GM10266 (cell line): ENCODE data around the gene RASSF3.
"Not testable (repeated sequence)": the region's sequence is repeated elsewhere in the genome, so short reads cannot be mapped to it uniquely, and the experiment has no call there.

ENCODE experiments used
- DNase-seq: peaks from one replicate; pipeline ENCODE4 v3.0.0; 2012; ENCODE audit errors: extremely low spot score
- TF ChIP-seq, protein P1 (sequence below): IDR thresholded peaks from 2 replicates; pipeline ENCODE4 v1.5.1; 2012; ENCODE audit warnings: mild to moderate bottlenecking, low read depth; ENCODE audit not compliant: control insufficient read depth, insufficient read depth; ENCODE audit errors: missing control alignments

The RASSF3 gene

DNA sequence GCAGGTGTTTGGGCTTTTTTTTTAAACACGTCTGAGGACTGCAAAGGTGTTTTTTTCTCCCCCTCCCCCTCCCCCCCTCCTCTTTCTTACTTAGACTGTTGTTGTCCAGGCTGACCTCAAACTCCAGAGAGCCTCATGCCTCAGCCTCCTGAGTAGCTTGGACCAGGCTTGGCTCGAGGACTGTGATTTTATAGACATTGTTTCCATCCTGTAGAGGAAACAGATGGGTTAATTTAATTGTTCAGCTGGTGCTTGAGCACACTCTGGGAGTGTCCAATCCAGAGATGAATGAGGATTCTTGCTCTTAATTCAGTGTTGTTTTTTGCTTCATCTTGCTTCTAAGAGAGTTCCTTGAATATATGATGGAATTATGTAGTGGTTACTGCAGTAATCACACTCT lies 42.1 kb downstream of the RASSF3 start:
- DNase-seq: no peak
- TF ChIP-seq, protein P1, sequence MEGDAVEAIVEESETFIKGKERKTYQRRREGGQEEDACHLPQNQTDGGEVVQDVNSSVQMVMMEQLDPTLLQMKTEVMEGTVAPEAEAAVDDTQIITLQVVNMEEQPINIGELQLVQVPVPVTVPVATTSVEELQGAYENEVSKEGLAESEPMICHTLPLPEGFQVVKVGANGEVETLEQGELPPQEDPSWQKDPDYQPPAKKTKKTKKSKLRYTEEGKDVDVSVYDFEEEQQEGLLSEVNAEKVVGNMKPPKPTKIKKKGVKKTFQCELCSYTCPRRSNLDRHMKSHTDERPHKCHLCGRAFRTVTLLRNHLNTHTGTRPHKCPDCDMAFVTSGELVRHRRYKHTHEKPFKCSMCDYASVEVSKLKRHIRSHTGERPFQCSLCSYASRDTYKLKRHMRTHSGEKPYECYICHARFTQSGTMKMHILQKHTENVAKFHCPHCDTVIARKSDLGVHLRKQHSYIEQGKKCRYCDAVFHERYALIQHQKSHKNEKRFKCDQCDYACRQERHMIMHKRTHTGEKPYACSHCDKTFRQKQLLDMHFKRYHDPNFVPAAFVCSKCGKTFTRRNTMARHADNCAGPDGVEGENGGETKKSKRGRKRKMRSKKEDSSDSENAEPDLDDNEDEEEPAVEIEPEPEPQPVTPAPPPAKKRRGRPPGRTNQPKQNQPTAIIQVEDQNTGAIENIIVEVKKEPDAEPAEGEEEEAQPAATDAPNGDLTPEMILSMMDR: no peak

DNA sequence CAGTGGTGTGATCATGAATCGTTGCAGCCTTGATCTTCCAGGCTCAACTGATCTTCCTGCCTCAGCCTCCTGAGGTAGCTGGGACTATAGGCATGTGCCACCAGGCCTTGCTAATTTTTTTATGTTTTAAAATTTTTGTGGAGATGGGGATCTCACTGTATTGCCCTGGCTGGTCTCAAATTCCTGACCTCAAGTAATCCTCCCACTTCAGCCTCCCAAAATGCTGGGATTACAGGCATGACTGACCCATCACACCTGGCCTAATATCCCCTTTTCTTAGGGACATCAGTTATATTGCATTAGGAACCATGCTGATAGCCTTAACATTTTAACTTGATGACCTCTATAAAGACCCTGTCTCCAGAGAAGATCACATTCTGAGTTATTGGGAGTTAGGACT lies 42.8 kb downstream of the RASSF3 start:
- TF ChIP-seq, protein P1: no peak
- no peak for DNase-seq

DNA sequence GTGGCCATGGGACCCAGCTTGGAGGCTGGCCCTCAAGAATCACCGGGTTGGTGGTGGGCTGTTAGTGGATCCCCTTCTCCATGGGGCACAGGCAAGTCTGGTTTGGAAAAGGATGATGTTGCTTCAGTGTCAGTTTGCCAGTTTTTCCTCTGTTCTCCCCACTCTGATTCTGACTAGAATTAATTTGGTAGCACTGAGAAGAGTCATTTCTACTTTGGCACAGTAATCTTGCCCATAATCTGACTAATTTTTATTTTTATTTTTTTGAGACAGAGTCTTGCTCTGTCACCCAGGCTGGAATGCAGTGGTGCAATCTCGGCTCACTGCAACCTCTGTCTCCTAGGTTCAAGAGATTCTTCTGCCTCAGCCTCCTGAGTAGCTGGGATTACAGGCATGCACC lies 43.6 kb downstream of the RASSF3 start:
- DNase-seq: not testable (repeated sequence)

DNA sequence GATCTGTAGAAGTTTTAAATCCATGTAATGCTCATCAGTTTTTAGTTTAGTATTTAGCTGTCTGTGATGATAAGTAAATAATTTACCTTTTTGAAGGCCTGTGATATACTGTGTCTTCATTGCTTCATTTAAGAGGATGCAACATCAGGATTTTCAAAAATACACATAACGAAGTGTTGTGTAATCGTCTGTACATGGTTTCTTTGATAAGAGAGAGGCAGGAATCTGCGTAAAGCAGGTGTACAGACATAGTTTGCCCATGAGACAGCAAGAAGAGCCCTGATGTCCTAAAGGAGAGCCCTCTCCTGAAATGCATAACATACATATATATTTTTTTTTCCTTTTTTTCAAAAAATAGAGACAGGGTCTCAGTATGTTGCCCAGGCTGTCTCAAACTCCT lies 44.8 kb downstream of the RASSF3 start:
- TF ChIP-seq, protein P1: no peak

DNA sequence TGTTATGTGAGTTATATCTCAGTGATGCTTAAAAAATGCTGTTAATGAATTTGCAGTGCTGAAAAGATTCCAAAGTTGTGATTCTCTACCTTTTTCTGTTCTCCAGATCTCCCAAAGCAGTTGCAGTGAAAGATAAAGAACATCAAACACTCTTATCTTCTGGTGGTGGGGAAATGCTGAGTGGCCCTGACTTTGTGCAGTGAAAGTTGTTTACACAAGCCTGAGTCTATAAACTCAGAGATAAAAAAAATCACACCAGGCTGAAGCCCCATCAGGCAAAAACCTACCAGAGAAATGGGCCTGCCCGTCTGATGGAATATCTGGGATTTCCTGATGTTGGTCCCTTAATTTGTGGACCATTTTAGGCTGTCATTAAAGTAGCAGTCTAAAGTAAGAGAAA lies 46.1 kb downstream of the RASSF3 start:
- TF ChIP-seq, protein P1: no peak
- no peak for DNase-seq

More for the DNA sequence above, 44.8 kb downstream of the RASSF3 start:
- no peak for DNase-seq

DNA sequence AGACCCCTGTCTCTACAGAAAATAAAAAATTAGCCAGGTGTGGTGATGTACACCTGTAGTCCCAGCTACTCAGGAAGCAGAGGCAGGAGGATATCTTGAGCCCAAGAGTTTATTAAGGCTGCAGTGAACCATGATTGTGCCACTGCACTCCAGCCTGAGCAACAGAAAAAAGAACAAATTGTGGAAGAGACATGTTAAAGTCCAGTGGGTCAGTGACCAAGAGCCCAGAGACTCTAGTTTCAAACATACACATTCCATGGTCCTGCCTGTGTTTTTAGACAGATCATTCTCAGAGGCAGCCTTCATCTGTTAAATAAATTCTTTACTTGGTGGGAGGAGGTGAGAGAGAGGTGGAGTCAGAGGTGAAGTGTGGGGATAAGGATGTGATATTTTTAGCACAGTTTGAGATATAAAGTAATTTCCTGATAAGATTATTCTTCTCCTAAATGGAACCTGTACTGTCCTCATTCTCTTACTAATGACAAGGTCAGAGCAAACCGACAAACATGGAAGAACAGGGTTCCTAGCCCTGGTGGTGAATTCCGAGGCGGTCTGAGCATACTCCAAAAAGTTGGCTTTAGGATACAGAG lies 48.7 kb downstream of the RASSF3 start:
- TF ChIP-seq, protein P1: no peak
- no peak for DNase-seq

DNA sequence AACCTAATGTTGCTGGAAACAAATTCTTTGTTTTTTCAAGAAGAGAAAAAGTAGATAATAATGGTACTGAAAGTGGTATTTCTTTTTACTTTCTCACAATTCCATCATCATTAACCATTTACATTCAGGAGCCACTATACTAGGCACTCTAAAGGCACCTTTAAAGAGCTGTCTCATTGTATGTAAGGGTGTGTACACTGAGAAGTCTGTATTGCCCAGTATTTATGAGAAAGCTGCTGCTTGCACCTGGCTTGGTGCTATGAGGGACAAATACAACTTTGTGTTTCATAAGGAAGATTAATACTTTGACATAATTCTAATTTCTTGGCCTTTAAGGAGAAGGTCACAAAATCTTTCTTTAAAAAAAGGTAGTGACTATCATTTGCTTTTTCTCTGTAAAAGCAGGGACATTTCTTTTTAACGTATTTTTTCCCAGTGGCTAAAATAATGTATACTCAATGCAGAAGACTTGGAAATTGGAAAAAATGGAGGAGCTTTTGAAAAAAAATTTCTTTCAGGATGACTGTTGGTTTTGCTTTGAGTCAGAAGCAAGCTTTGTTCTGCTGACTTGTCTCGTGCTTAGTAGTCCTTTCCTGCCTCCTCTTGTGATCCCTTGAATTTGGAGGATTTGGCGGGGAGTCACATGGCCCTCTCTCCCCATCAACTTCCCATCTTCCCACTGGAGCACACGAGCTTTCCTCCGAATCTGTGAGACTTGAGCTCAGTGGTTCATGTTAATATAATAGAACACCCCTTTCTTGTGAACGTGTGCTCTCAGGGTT lies 50.1 kb downstream of the RASSF3 start:
- DNase-seq: no peak
- TF ChIP-seq, protein P1: no peak
